ENCODE data around the gene ANXA5. TPM values are rescaled to one million over a fixed set of nuclear protein-coding genes. Genes with fewer than 3 reads are reported as not detected.
"Not testable (repeated sequence)": the region's sequence is repeated elsewhere in the genome, so short reads cannot be mapped to it uniquely, and the experiment has no call there.

The ANXA5 gene
- total and polyA plus RNA-seq, 2 experiments from 2014 or later = 129 to 181 TPM

DNA sequence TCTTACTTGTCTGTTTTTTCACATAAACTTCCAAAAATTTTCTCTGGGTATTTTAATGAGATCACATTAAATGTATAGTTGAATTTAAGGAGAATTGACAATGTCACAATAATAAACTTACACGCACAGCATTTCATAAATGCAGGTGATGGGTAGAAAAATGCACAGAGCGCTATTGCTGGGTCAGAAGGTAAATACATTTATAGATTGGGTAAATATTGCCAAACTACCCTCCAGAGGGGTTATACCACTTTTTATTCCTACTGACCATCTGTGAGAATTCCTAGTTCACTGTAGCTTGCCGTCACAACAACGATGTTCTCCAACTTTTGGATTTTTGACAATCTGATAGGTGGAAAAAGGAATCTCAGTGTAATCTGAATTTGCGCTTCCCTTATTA lies 34.6 kb downstream of the ANXA5 start:
- no peaks in the 10 kb centered on the region for H3F3A ChIP-seq (replicated peaks; ENCODE audit: low read depth)
- no peak for DNase-seq (ENCODE audit: low spot score)
- no peak overlapping the region for H3K4me2 ChIP-seq
- H3K27me3 Mint-ChIP-seq (ENCODE audit: insufficient read depth, low read depth, poor library complexity) = peaks cover 2% of the 10 kb centered on the region
- H3K4me1 Mint-ChIP-seq = peaks cover 3% of the 10 kb centered on the region; the same call in 2 of the 3 replicates
- no peaks in the 10 kb centered on the region; the same call in 1 of the 2 replicates for H3K36me3 ChIP-seq (ENCODE audit: insufficient read depth)
- TF ChIP-seq EZH2 (IDR thresholded peaks at IDR 0.05; ENCODE audit: low read depth, unreplicated experiment) (no peak), ZNF114 (CRISPR knock-in tag; IDR thresholded peaks at IDR 0.05) (no peak), STAT1 (IDR thresholded peaks at IDR 0.05; ENCODE audit: unreplicated experiment) (no peak)
- H3K79me2 ChIP-seq (replicated peaks; ENCODE audit: insufficient read depth) = no peaks in the 10 kb centered on the region
- H3K9me2 ChIP-seq (ENCODE audit: insufficient read depth) = 0 out of 2 replicates have a peak, but pooled peaks cover 3% of the 10 kb centered on the region
- no peaks in the 10 kb centered on the region for H4K20me1 ChIP-seq (replicated peaks; ENCODE audit: insufficient read depth)
- H3K4me1 ChIP-seq (ENCODE audit: insufficient read depth) = no peaks in the 10 kb centered on the region
- H3K36me3 Mint-ChIP-seq (ENCODE audit: low read depth) = no peaks in the 10 kb centered on the region; the same call in 2 of the 3 replicates
- H3K27ac Mint-ChIP-seq = no peak overlapping the region
- H2AFZ ChIP-seq = no peak overlapping the region
- H3K4me3 ChIP-seq = no peak overlapping the region
- no peak overlapping the region for H3K27ac ChIP-seq (ENCODE audit: low read depth)
- no peaks in the 10 kb centered on the region for H3K9me3 Mint-ChIP-seq
- no peaks in the 10 kb centered on the region for H3K27me3 ChIP-seq (ENCODE audit: insufficient read depth)
- no peak for ATAC-seq
- H3K4me3 Mint-ChIP-seq = no peak overlapping the region

DNA sequence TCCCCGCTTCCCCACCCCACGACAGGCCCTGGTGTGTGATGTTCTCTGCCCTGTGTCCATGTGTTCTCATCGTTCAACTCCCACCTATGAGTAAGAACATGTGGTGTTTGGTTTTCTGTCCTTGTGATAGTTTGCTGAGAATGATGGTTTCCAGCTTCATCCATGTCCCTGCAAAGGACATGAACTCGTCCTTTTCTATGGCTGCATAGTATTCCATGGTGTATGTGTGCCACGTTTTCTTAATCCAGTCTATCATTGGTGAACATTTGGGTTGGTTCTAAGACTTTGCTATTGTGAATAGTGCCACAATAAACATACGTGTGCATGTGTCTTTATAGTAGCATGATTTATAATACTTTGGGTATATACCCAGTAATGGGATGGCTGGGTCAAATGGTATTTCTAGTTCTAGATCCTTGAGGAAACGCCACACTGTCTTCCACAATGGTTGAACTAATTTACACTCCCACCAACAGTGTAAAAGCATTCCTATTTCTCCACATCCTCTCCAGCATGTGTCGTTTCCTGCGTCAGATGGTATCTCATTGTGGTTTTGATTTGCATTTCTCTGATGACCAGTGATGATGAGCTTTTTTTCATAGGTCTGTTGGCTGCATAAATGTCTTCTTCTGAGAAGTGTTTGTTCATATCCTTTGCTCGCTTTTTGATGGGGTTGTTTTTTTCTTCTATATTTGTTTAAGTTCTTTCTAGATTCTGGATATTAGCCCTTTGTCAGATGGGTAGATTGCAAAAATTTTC lies 36.4 kb downstream of the ANXA5 start:
- H3F3A ChIP-seq (replicated peaks; ENCODE audit: low read depth); H3K4me1 Mint-ChIP-seq; H3K27ac Mint-ChIP-seq; H3K27me3 Mint-ChIP-seq (ENCODE audit: insufficient read depth, low read depth, poor library complexity); H3K79me2 ChIP-seq (replicated peaks; ENCODE audit: insufficient read depth); H2AFZ ChIP-seq; H3K4me2 ChIP-seq; H3K27ac ChIP-seq (ENCODE audit: low read depth); H3K36me3 ChIP-seq (ENCODE audit: insufficient read depth); H4K20me1 ChIP-seq (replicated peaks; ENCODE audit: insufficient read depth); DNase-seq (ENCODE audit: low spot score); H3K4me3 Mint-ChIP-seq; H3K9me3 Mint-ChIP-seq; ATAC-seq; H3K4me3 ChIP-seq; H3K36me3 Mint-ChIP-seq (ENCODE audit: low read depth); H3K9me2 ChIP-seq (ENCODE audit: insufficient read depth); H3K4me1 ChIP-seq (ENCODE audit: insufficient read depth); H3K27me3 ChIP-seq (ENCODE audit: insufficient read depth): not testable (repeated sequence)

DNA sequence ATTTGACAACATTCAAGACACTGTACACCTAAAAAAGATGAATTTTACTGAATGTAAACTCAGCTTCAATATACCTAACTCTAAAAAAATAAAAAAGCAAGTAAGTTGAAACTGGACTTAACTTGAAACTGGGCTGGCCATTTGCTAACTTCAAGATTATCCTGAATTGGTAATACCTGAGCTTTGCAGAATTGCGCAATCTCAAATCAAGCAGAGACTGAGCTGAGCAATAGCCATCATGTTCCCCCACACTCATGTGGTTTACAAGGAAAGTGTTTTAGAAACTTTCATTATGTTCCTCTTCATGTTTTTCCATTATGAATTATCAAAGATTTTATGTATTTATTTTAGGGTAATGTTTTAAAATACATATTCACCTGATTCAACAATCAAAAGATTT lies 38.7 kb downstream of the ANXA5 start:
- Mint-ChIP-seq H3K27me3 (ENCODE audit: insufficient read depth, low read depth, poor library complexity) (peaks cover 2% of the 10 kb centered on the region), H3K9me3 (no peaks in the 10 kb centered on the region), H3K36me3 (ENCODE audit: low read depth) (no peaks in the 10 kb centered on the region), H3K27ac (no peak overlapping the region), H3K4me1 (no peaks in the 10 kb centered on the region), H3K4me3 (no peak overlapping the region)
- DNase-seq (ENCODE audit: low spot score) (no peak), ATAC-seq (no peak)
- no peaks in the 10 kb centered on the region for H3K4me1 ChIP-seq (ENCODE audit: insufficient read depth)
- H3K36me3 ChIP-seq (ENCODE audit: insufficient read depth) = no peaks in the 10 kb centered on the region
- H3K27ac ChIP-seq (ENCODE audit: low read depth) = no peak overlapping the region
- H3K9me2 ChIP-seq (ENCODE audit: insufficient read depth) = peaks cover 3% of the 10 kb centered on the region; the same call in 1 of the 2 replicates
- no peaks in the 10 kb centered on the region for H3F3A ChIP-seq (replicated peaks; ENCODE audit: low read depth)
- H3K4me3 ChIP-seq = no peak overlapping the region
- no peak overlapping the region for H2AFZ ChIP-seq
- TF ChIP-seq ZNF114 (CRISPR knock-in tag; IDR thresholded peaks at IDR 0.05) = no peak
- TF ChIP-seq, protein P1, sequence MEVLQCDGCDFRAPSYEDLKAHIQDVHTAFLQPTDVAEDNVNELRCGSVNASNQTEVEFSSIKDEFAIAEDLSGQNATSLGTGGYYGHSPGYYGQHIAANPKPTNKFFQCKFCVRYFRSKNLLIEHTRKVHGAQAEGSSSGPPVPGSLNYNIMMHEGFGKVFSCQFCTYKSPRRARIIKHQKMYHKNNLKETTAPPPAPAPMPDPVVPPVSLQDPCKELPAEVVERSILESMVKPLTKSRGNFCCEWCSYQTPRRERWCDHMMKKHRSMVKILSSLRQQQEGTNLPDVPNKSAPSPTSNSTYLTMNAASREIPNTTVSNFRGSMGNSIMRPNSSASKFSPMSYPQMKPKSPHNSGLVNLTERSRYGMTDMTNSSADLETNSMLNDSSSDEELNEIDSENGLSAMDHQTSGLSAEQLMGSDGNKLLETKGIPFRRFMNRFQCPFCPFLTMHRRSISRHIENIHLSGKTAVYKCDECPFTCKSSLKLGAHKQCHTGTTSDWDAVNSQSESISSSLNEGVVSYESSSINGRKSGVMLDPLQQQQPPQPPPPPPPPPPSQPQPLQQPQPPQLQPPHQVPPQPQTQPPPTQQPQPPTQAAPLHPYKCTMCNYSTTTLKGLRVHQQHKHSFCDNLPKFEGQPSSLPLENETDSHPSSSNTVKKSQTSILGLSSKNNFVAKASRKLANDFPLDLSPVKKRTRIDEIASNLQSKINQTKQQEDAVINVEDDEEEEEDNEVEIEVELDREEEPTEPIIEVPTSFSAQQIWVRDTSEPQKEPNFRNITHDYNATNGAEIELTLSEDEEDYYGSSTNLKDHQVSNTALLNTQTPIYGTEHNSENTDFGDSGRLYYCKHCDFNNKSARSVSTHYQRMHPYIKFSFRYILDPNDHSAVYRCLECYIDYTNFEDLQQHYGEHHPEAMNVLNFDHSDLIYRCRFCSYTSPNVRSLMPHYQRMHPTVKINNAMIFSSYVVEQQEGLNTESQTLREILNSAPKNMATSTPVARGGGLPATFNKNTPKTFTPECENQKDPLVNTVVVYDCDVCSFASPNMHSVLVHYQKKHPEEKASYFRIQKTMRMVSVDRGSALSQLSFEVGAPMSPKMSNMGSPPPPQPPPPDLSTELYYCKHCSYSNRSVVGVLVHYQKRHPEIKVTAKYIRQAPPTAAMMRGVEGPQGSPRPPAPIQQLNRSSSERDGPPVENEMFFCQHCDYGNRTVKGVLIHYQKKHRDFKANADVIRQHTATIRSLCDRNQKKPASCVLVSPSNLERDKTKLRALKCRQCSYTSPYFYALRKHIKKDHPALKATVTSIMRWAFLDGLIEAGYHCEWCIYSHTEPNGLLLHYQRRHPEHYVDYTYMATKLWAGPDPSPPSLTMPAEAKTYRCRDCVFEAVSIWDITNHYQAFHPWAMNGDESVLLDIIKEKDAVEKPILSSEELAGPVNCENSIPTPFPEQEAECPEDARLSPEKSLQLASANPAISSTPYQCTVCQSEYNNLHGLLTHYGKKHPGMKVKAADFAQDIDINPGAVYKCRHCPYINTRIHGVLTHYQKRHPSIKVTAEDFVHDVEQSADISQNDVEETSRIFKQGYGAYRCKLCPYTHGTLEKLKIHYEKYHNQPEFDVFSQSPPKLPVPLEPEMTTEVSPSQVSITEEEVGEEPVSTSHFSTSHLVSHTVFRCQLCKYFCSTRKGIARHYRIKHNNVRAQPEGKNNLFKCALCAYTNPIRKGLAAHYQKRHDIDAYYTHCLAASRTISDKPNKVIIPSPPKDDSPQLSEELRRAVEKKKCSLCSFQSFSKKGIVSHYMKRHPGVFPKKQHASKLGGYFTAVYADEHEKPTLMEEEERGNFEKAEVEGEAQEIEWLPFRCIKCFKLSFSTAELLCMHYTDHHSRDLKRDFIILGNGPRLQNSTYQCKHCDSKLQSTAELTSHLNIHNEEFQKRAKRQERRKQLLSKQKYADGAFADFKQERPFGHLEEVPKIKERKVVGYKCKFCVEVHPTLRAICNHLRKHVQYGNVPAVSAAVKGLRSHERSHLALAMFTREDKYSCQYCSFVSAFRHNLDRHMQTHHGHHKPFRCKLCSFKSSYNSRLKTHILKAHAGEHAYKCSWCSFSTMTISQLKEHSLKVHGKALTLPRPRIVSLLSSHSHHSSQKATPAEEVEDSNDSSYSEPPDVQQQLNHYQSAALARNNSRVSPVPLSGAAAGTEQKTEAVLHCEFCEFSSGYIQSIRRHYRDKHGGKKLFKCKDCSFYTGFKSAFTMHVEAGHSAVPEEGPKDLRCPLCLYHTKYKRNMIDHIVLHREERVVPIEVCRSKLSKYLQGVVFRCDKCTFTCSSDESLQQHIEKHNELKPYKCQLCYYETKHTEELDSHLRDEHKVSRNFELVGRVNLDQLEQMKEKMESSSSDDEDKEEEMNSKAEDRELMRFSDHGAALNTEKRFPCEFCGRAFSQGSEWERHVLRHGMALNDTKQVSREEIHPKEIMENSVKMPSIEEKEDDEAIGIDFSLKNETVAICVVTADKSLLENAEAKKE (CRISPR knock-in tag; IDR thresholded peaks at IDR 0.05) = no peak
- H4K20me1 ChIP-seq (replicated peaks; ENCODE audit: insufficient read depth) = no peaks in the 10 kb centered on the region
- no peak overlapping the region for H3K4me2 ChIP-seq
- H3K27me3 ChIP-seq (ENCODE audit: insufficient read depth) = no peaks in the 10 kb centered on the region
- H3K79me2 ChIP-seq (replicated peaks; ENCODE audit: insufficient read depth) = no peaks in the 10 kb centered on the region
